Activated naive CD8-positive, alpha-beta T cell treated with anti-CD3 and anti-CD28 coated beads for 36 hours (primary cell): ENCODE measurements around the gene C6orf58. TPM values are rescaled to one million over a fixed set of nuclear protein-coding genes. Genes with fewer than 3 reads are reported as not detected.

ENCODE experiments used
- DNase-seq: peaks from one replicate; pipeline ENCODE4 v3.0.0; 2021
- H3K27ac Mint-ChIP-seq: one replicate; pipeline ENCODE4 v1.8.0; 2022; ENCODE audit warnings: mild to moderate bottlenecking, moderate library complexity, mixed read lengths
- H3K27me3 Mint-ChIP-seq: one replicate; pipeline ENCODE4 v1.8.0; 2022; ENCODE audit warnings: mild to moderate bottlenecking, mixed read lengths
- H3K36me3 Mint-ChIP-seq: one replicate; pipeline ENCODE4 v1.8.0; 2021; ENCODE audit warnings: mild to moderate bottlenecking, mixed read lengths
- H3K4me1 Mint-ChIP-seq: one replicate; pipeline ENCODE4 v1.8.0; 2021; ENCODE audit warnings: mixed read lengths
- H3K4me3 Mint-ChIP-seq: one replicate; pipeline ENCODE4 v1.8.0; 2022; ENCODE audit warnings: mild to moderate bottlenecking, moderate library complexity, mixed read lengths
- H3K9me3 Mint-ChIP-seq: one replicate; pipeline ENCODE4 v1.8.0; 2022; ENCODE audit warnings: mixed read lengths
- total RNA-seq, 2 experiments: library from RNA; stranded (reverse); gene quantifications; one replicate each; pipeline ENCODE4 v1.2.3, GENCODE V29; 2021

Gene C6orf58
- total RNA-seq, 2 experiments from 2014 or later: 0.18 TPM; not detected in 1

DNA sequence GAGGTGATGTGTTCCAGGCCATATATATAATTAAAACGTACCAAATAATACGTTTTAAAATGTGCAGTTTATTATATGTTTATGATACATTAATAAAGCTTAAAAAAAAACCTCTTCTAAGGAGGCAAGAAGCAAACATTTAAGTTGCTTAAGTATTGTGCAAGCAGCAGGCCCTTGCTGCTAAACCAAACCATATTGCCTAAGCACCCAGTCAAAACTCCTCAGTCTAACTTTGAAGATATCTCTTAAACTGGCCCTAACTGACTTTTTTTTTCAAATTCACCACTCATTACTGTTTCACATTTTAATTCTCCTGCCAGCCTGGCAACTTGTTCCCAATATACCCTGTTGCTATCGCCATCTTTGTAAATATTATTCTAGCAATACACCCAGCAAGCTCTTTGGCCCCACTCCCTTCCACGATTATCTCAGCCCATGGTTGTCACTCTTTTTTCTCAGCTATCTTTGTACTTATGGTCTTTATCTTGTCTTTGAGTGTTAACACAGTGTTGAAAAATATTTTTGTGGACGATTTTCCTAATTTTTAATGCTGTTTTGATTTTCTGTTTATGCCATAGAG, 60.9 kb downstream of the C6orf58 start:
- no peak overlapping the region for H3K4me3 Mint-ChIP-seq
- H3K27ac Mint-ChIP-seq: no peak overlapping the region
- DNase-seq: no peak
- no peaks in the 10 kb centered on the region for H3K27me3 Mint-ChIP-seq
- H3K9me3 Mint-ChIP-seq: no peaks in the 10 kb centered on the region
- peaks cover 5% of the 10 kb centered on the region for H3K36me3 Mint-ChIP-seq
- H3K4me1 Mint-ChIP-seq: no peaks in the 10 kb centered on the region

Other genes starting within 250 kb of the C6orf58 start
- 10 to 100 TPM; 61.7 to 64.1 TPM for gene ECHDC1, start 233.6 kb upstream of the C6orf58 start, total RNA-seq
- gene KIAA0408, start 117.8 kb upstream of the C6orf58 start, total RNA-seq: 1 to 10 TPM; 2.3 to 3.1 TPM